Left ventricle myocardium superior (tissue), 1 donor: ENCODE data around the gene CBX4. TPM values are rescaled to one million over a fixed set of nuclear protein-coding genes. Genes with fewer than 3 reads are reported as not detected.

Source experiments
- ATAC-seq: fragments of 200-7000 bp; cut with Tn5 transposase; one replicate; pipeline ENCODE4 v1.9.1; 2020; ENCODE audit warnings: mild to moderate bottlenecking, moderate library complexity
- DNase-seq: peaks from one replicate; pipeline ENCODE4 v3.0.0-alpha.2; 2020
- intact Hi-C: fragments of 100-400 bp; cut with micrococcal nuclease; formaldehyde crosslinking; loops from one replicate; pipeline ENCODE4 v1.11.0; 2022
- total RNA-seq: library from RNA; stranded (reverse); fragmentation: NEBNext Ultra II Directional; extraction: Animal tissue kit (Norgen Biotek cat#: 25700); gene quantifications from one replicate; pipeline ENCODE4 v1.2.1, GENCODE V29; 2021
- donor health status: DM: no; HTN: yes; CAD: no; lungs with severe emphysema.

CBX4 gene
- total RNA-seq, 1 donor from 2014 or later = 27.4 TPM

DNA sequence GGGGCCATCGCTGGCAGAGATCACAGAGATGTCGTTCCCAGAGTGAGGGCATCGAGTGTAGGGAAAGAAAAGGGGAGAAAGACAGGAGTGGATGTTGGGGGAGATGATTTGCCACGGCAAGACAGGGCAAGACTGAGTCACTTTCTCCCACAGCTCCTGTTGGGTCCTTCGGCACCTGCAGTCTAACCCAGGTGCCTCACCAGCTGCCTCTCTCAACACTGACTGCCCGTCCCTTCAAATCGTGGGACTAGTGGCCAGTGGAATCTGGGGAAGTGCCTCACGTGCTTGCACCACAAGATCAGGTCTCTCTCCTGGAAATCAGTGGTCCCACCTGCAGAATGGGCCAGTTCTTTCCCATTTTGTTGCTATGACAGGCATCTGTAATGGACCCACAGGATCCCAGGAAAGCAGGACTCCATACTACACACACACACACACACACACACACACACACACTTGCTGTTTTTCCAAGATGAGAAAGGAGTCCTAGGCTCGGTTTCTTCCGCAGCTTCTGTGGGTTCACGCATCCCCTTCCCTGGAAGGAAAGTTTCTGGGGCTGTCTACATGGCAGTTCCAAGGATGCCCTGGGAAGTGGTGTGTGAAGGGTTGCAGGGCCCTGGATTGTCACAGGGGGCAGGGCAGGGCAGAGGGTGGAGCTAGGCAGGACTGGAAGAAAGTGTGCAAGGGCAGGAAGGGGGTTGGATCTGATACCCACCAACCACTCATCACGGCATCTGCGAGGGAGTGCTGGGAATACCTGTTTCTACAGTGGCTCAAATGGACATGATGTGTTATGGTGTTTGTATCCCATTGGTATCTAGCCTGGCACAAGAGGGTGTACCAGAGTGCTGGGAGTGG lies 32.1 kb downstream of the CBX4 start:
- intact Hi-C loops = no loop called here
- DNase-seq (no peak), ATAC-seq (no peak)

DNA sequence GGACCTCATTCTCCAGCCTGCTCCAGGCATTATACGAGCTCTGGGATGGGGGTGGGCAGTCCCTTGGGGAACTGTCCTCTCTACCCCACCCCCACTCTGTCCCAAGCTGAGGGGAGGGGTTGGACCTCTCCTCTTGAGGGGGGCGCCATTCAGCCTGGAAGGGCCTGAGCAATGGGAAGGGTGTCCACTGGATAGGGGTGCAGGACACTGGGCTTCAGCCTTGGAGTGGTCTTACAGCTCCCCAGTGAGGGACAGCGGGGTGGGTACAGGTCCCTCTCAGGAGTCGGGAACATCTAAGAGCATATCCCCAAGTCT lies 32.8 kb downstream of the CBX4 start:
- DNase-seq = no peak
- intact Hi-C loops = no loop called here
- no peak for ATAC-seq

DNA sequence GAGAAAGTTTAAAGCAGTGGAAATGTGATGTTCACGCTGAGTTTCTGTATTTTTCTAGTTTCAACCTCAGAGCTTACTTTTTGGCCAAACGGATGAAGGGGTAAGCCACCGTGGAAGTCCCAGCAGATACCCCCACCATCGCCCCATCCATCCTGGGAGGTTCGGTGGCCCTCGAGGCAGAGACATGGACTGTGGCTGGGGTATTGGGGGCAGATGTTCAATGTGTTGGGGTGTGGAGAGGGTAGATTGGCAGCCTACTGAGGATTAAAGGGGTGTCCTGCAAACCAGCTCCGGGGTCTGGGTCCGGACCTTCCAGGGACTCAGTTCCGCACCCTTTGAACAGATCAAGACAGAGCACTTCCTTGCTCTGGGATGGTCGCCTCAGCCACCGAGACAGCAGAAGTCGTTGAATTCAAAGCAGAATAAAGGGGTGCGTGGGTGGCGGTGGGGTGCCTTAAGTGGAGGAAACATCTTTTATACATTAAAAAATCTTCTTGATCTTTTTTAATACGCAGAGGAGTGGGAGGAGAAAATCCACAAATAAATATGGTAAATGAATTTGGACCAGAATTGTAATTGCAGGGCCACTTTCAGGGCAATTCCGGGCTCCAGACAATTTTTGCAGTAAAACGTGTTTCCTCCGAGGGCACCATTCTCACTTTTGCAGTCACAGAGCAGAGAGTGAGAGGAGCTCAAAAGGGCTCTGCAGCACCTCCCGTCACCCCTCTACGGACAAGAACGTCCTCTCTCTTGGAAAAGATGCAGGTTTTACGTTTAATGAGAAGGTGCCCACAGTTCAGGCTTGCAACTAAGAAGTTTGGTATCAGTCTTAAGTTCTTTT lies 34.2 kb downstream of the CBX4 start:
- DNase-seq (no peak), ATAC-seq (no peak)
- intact Hi-C loops = no loop called here

DNA sequence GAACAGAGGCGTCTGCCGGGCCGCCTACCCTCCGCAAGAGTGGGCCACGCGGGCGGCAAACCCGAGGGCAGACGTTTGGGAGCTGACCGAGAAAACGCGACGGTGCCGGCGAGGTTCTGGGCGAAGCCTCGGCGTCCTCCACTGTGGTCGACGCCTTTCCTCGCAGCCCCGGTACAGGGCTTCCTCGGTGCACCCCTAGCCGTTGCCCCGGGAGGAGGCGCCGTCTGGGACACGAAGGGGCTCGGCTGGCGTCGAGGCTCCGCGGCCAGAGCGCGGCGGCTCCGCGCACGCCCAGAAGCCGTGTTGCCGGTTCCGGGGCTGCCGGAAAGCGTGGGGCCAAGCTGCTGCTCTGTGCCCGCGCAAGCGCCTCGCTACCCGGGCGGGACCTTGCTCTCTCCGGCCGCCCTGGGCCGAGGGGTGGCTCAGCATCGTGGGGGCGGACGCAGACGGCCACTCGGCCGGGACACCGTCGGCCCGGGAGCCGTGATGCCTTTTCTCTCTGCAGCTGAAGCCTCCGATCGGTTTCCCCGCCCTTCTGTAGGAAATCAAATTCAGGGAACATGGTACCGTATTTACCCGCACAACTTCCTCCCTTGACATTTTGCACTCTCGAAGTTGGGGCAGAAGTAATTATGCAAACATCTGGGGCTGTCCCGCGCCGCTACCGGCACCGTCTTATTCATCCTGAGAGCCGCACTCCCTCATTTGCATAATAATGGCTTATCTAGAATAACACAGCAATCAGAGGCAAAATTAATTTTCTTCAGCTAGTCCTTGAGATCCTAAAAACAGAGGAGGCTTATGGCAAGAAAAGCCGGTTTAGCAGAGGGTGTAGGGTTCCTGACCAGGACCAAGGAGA lies 35.0 kb downstream of the CBX4 start:
- DNase-seq (no peak), ATAC-seq (no peak)
- intact Hi-C loops = no loop called here

DNA sequence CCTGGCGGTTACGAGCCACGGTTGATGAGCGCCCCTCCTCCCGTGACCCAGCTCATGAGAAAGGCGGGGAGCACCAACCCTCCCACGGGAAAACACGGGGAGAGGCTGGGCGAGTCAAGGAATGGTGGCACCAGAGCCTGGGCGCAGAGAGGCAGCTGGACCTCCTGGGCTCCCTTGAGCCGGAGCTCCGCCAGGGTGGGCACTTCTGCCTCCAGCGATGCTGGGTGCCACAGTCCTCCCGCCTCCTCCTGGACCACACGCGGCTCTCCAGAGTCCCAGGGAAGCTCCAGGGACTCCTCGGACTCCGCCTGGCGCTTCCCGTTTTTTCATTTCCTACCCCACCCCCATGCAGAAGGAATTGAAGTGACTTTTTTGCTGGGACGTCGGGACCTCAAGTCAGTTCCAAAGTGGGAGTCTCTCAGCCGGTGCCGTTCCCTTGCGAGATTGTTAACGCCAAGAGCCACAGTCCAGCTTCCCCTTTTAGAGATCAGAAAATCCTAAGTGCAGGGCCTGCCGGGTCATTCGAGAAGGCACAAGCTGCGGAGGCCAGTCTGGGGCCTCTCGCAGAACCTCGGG lies 35.7 kb downstream of the CBX4 start:
- intact Hi-C loops = no loop called here
- ATAC-seq (no peak), DNase-seq (no peak)

DNA sequence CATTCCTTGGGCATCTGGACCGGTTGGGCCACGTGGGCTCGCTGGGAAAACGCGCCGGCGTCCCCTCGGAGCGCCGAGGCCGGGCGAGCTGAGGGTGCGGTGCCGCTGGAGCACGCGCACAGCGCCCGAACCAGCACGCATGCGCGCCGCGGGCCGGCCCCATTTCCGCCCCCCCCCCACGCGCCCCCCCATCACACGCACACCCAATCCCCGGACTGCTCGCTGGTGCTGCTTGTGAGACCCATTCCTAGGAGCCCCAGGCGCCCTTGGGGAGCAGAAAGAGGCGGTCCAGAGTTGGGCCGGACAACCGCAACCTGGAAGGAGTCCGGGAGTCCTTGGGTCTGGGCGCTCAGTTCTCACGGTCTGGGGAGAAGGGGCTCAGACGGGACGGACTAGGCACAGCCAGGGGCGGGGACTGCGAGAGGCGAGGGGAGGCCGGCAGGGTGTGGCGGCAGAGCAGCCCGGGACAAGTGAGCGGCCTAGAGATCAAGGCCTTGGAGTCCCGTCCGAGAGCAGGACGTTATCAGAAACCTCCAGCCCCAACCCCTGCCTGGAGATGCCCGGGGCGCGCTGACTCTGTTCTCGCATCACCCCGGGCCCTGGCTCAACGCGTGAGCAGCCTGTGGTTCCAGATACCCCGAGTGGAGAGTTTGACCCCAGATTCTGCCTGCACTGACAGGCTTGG lies 36.4 kb downstream of the CBX4 start:
- intact Hi-C loops = no loop called here
- no peak for DNase-seq
- no peak for ATAC-seq

DNA sequence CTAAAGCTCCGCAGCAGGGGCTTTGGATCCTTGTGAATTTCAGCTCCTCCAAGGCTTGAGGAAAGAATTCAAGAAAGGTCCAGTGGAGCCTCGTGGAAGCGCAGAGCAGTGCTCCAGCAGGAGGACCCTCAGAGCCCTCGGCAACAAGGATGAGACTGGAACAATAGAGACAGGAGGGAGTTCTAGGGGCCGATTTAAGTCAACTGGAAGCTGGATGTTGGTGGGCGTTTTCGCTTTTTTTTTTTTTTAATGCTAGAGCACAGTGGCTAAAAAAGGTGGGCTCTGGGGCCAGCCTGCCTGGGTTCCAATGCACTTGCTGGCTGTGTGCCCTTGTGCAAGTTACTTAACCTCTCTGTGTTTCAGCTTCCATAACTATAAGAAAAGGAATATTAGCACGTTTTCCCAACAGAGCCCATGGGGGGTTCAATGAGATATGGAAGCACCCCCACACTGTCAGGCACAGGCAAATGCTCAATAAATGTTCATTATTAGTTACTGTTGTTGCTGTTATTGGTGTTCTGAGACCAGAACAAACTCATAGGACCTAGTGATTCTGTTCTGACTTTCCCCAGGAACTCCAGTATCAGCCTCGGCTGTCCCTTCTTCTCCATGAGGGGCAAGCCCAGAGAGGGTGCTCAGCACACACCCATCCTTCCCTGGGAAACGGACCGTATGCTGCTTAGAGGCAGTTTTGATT lies 37.1 kb downstream of the CBX4 start:
- ATAC-seq (no peak), DNase-seq (no peak)
- intact Hi-C loops = no loop called here

DNA sequence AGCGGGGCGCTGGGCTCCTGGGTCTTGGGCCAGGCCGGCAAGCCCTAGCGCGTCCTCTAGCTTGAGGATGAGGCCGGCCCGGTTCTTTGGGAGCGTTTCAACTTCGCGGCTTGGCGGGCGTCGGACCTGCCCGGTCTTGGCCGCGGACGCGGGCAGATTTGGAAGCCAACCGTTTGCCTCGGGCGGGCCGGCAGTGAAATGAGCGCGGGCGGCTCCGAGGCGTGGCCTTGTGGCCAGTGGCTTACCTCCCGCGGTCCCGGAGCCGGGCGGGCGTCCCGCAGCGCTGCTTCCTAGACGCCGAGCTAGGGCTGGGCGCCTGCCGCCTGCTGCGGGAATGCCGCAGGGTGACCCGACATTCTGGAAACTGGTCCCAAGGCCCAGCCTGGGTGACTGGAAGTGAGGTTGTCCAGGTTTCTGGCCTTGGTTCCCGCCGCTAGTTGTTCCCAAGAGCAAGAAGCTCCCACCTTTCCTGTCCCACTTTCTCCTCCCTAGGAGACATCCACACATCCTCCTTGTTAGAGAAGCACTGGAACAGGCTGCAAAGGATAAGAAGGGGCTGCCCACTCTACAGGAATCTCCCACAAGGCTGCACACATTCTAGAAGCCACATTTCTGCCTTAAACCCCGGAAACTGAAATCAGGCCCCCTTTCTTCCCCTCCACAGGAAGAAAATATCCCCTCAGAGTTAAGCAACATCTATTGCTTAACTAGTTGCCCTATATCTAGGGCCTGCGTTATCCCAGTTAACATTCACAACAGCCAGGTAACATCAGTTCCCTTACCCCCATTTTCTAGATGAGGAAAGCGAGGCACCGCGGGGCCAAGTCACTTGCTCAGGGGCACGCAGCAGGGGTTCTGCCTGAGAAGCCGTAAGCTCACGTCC lies 37.8 kb downstream of the CBX4 start:
- DNase-seq (no peak), ATAC-seq (no peak)
- intact Hi-C loops = no loop called here

DNA sequence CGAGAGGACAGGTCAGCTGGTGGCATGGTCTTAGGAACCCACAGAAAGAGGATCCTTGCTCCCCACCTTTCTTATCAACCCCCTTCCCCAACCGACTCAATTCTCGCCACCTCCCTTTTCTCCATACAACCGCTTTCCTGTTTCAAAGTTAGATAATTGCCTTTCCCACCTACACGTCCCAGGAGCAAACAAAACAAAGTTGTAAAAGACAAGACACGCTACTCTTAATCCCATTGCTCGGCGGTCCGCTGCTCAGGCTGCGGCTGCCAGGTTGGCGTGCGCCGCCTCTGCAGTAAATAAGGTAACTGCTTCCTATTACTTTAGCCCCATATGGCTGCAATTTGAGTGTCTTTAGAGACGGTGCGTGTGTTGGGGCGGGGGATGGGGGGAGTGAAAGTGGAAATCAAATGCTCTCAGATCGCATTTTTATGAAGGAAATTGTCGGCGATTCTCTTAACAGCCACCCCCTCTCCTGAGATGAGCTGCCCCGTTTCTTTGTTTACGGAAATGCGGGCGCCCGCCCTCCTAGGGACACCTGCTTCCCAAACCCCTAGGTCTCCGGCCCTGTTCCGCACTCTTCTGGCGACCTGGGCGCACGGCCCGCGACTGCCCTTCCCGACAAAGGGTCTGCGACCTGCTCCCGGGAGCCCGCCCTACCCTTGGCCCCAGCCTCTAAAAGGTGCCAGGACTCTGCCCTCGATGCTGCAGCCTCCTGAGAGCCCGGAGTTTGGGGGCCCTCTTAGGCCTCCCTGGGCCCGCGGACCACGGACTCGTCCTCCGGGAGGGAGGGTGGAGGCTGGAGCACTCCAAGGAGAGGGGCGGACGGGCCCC lies 38.7 kb downstream of the CBX4 start:
- ATAC-seq = no peak
- intact Hi-C loops = no loop called here

DNA sequence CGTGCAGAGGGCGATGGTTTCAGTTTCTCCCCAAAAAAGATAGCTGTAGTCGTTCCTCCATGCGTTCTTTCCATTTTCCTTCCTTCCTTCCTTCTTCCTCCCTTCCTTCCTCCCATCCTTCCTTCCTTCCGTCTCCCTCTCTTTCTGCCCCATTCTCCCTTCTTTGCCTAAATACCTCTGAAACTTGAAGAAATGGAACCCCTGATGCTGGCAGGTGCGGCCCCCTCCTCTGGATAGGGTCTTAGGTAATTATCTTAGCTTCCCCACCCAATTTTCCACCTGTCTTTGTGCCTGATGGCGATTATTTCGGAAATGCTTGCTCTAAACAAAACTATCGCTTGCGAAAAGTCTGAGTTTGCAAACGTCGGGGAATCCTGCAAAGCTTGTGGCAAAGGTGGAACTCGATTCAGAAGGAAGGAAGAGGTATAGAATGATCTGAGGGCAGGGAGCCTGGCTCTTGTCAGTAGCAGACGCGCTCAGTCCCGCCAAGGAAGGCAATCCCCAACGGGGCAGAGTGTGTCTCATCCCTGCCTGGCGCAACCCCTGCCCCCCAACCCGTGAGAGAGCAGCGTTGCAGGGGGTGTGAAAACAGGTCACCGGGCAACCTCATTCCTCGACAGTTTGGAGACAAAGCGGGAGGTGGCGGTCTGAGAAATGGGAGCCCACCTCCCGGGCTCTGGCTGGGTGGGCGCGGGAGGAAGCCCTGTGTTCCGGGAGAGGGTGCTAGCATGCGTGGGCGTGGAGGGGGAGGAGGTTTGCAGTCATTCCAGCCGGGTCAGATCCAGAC lies 39.5 kb downstream of the CBX4 start:
- no peak for ATAC-seq
- DNase-seq = no peak
- intact Hi-C loops = no loop called here

More for the DNA sequence above, 38.7 kb downstream of the CBX4 start:
- DNase-seq = no peak

DNA sequence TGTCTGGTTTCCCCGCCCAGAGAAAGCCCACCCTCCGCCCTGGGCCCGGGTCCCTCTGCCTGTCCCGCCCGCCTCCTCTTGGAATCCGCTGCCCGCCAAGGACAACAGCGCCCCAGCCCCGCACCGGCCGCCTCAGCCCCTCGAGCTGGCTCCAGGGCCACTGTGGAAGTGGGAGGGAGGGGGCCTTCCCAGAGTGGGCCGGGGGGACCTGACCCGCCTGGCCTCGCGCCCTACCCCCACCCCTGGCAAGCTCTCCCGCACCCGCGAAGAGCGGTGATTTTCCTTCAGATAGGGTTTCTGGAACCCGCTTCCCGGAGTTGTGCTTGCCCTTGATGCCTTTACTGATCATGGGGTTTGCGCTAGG lies 40.1 kb downstream of the CBX4 start:
- ATAC-seq = no peak
- no peak for DNase-seq
- intact Hi-C loops = no loop called here

DNA sequence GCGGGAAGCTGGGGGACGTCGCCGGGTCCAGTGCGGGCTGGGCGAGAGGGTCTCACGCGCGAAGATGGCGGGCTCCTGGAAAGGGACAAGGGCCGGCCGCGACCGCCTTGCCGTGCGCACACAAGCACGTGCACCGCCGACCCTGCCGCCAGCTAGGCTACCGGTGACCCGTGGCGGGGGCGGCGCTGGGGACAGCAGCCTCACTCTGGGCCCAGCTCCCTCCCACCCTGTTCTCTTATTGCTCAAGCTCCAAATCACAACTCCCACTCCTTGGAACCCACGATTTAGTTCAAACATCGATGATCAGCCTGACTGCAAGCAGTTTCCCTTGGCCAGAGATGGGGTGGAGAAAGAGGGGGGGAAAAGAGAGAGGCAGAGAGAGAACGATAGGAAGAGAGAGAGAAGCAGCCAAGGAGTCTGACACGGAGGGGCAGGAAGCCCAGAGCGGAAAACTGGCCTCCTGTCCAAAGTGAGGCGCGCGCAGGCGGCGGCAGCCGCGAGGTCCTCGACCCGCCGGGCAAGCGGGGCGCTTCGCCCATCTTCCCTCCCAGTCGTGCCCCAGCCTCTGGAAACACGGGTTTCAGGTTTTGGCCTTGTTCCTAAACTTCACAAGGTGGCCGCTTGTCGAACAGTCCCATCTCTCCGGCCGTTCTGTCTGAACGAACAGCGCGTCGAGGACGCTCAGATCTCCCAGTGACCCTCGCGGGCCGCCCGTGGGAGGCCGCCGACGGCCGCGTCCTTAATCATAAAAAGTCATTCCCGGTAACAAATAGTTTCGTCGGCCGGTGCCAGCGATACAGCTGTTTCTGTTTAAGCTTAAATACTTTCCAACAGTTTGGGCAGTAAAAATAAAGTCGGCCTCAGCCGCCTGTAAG lies 40.7 kb downstream of the CBX4 start:
- ATAC-seq (no peak), DNase-seq (no peak)
- intact Hi-C loops = no loop called here

DNA sequence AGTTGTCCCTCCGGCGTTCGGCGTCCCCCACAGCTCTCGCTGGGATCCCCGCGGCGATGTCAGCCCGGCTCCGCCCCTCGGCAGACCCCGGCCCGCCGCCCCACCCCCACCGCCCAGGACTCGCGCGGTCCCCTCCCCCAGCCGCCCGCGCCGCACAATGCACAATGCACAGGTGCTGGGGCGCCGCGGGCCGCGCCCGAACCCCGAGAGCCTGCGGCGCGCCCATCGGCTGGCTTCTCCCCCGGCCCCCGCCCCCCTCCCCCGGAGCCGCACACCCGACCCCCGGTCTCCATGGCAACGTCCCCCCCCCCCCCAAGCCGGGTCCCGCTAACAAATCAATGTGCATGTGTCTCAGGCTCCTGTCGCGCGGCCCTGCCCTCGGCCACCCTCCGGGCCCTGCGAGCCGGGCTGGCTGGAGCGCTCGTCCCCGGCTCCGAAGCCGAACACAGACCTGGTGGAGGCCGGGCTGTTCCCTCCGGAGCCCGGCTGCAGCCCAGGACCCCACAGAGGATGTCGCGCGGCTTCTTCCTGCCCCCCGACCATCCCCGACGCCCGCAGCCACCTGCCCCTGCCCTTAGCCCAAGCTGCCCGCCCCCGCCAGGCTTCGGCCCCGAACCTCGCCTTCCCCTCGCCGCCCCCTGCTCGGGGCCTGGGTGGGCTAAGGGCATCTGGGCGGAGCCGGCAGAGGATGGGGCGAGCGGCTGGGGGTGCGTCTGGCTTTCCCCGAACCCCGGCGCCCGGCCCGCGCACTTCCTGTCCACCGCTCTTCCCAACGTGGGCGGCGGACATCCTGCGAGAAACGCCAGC lies 41.5 kb downstream of the CBX4 start:
- no peak for DNase-seq
- intact Hi-C loops = no loop called here
- ATAC-seq = peak; percentile 30
